Kidney tubule cell (primary cell): ENCODE measurements around the gene NFKBIE.

ENCODE experiments used
- DNase-seq: peaks from one replicate; pipeline ENCODE4 v3.0.0-alpha.2; 2018; ENCODE audit warnings: low spot score

Gene NFKBIE

GRCh38 chr6:44297063-44298038 is 32.0 kb upstream of the NFKBIE start:
- DNase-seq: peak; percentile 22

GRCh38 chr6:44294832-44295791 is 29.8 kb upstream of the NFKBIE start:
- DNase-seq: no peak

- no peak for DNase-seq
These were observed 27.5 kb upstream of the NFKBIE start for GRCh38 chr6:44292661-44293365.

- no peak for DNase-seq
These were observed 26.5 kb upstream of the NFKBIE start for GRCh38 chr6:44291841-44292240.

- no peak for DNase-seq
These were observed 24.4 kb upstream of the NFKBIE start for GRCh38 chr6:44289726-44290260.

- no peak for DNase-seq
These were observed 21.4 kb upstream of the NFKBIE start for GRCh38 chr6:44286747-44287146.

GRCh38 chr6:44286285-44286565 is 20.9 kb upstream of the NFKBIE start:
- no peak for DNase-seq

GRCh38 chr6:44285552-44286284 is 20.4 kb upstream of the NFKBIE start:
- DNase-seq: no peak

GRCh38 chr6:44284867-44285266 is 19.5 kb upstream of the NFKBIE start:
- DNase-seq: no peak

- no peak for DNase-seq
These were observed 18.8 kb upstream of the NFKBIE start for GRCh38 chr6:44284121-44284520.

GRCh38 chr6:44278774-44279697 is 13.7 kb upstream of the NFKBIE start:
- no peak for DNase-seq

- DNase-seq: no peak
These were observed 13.0 kb upstream of the NFKBIE start for GRCh38 chr6:44278315-44278714.

GRCh38 chr6:44277763-44278162 is 12.4 kb upstream of the NFKBIE start:
- DNase-seq: no peak

- no peak for DNase-seq
These were observed 11.6 kb upstream of the NFKBIE start for GRCh38 chr6:44276667-44277640.

- no peak for DNase-seq
These were observed 10.6 kb upstream of the NFKBIE start for GRCh38 chr6:44275749-44276648.

GRCh38 chr6:44275271-44275748 is 10.0 kb upstream of the NFKBIE start:
- no peak for DNase-seq

- DNase-seq: no peak
These were observed 8.3 kb upstream of the NFKBIE start for GRCh38 chr6:44273617-44274016.
